Effector memory CD4-positive, alpha-beta T cell (primary cell): ENCODE measurements around the gene DGKZ.
A peak's percentile ranks its signal among the peaks of the same experiment; 100 is the strongest.

Experiments
- DNase-seq, 3 donors: peaks; one replicate each; pipeline ENCODE4 v3.0.0-alpha.2; 2020
- H3K27ac ChIP-seq: 2 replicates; pipeline ENCODE4 v1.7.0; 2013; ENCODE audit warnings: mild to moderate bottlenecking, low read length, moderate library complexity; ENCODE audit not compliant: insufficient read depth, poor library complexity, severe bottlenecking
- H3K27me3 ChIP-seq: replicated peaks from 2 replicates; pipeline ENCODE4 v1.7.0; 2013; ENCODE audit warnings: mild to moderate bottlenecking, low read length; ENCODE audit not compliant: insufficient read depth, control insufficient read depth, poor library complexity, severe bottlenecking
- H3K36me3 ChIP-seq: 2 replicates; pipeline ENCODE4 v1.7.0; 2013; ENCODE audit warnings: mild to moderate bottlenecking, low read length, moderate library complexity; ENCODE audit not compliant: control insufficient read depth, insufficient read depth
- H3K4me1 ChIP-seq: 2 replicates; pipeline ENCODE4 v1.7.0; 2013; ENCODE audit warnings: low read length, mild to moderate bottlenecking; ENCODE audit not compliant: control insufficient read depth, insufficient read depth, poor library complexity, severe bottlenecking
- H3K4me3 ChIP-seq: 2 replicates; pipeline ENCODE4 v1.7.0; 2013; ENCODE audit warnings: low read length, low read depth, mild to moderate bottlenecking; ENCODE audit not compliant: insufficient read depth, poor library complexity, severe bottlenecking
- H3K9me3 ChIP-seq: 2 replicates; pipeline ENCODE4 v1.7.0; 2013; ENCODE audit warnings: mild to moderate bottlenecking, low read length, moderate library complexity; ENCODE audit not compliant: control insufficient read depth

The DGKZ gene

DNA sequence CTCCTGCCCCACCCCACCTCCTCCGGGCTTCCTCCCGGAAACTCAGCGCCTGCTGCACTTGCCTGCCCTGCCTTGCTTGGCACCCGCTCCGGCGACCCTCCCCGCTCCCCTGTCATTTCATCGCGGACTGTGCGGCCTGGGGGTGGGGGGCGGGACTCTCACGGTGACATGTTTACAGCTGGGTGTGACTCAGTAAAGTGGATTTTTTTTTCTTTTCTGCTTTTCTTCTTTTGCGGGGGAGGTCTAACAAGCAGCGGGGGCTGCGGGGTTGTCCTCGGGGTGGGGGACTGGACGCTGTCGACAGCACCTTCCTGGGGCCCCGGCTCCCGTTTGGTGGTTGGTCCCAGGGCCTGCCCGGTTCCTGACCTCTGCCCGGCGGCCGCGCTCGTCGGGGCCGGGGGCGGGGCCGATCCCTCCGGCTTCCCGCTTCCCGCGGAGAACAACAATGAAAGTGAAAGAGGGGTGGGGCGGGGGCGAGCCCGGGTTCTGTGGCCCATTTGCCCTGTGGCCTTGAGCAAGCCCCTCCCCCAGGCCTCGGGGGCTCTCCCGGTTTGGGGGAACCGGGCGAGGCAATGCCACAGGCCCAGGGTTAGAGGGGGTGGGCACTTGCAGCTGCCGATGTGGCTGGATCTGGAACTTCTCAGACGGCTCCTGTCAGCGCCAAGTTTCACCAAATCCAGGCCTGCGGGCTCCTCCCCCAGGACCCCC lies 33.2 kb downstream of the DGKZ start:
- Histone ChIP-seq H3K4me3 (peak overlapping the region; percentile 88), H3K9me3 (no peaks in the 10 kb centered on the region), H3K27me3 (peaks cover 17% of the 10 kb centered on the region), H3K27ac (peak overlapping the region; percentile 60), H3K36me3 (peaks cover 30% of the 10 kb centered on the region), H3K4me1 (peaks cover 11% of the 10 kb centered on the region)
- DNase-seq: peak; percentile 14 to 43 (median 27)

DNA sequence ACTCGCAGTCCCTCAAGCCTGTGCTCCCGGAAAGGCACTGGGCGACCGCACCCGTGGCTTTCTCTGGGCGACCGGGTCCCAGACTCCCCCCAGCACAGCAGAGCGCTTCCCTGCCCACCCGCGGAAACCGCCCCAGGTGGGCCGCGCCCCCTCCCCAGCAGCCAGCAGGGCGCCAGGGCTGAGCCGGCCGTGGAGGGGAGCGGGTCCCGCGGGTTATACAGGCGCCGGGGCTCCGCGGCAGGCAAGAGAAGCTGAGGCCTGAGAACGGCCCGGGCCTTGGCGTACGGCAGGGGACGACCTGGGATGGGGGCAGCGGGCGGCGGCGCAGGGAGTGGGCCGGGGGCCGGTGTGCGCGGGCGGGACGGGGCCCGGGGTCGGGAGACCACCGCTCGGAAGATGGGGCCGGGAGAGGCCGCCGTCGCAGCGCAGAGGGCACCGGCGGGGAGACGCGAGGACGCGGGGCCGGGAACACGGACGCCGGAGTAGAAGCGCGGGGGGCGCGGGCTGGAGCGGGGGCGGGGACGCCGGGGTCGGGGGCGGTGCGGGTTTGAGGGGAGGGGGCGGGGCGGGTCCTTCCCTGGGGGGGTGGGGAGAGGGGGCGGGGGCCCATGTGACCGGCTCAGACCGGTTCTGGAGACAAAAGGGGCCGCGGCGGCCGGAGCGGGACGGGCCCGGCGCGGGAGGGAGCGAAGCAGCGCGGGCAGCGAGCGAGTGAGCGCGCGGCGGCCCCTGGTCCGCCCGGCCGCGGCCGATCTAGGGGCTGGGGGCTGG lies 34.0 kb downstream of the DGKZ start, which contains the start of gene MDK:
Gene MDK, plus strand, starts transcription at position 622 of the 771 bp plus-strand sequence. CDS start 389 bp downstream, outside the sequence.
- peaks cover 23% of the 10 kb centered on the region for H3K36me3 ChIP-seq
- H3K4me3 ChIP-seq: peak within 1 kb of the TSS; percentile 88
- DNase-seq: no peak
- H3K27me3 ChIP-seq: peaks cover 17% of the 10 kb centered on the region
- H3K4me1 ChIP-seq: peaks cover 11% of the 10 kb centered on the region
- peak within 1 kb of the TSS; percentile 60 for H3K27ac ChIP-seq
- H3K9me3 ChIP-seq: no peaks in the 10 kb centered on the region

DNA sequence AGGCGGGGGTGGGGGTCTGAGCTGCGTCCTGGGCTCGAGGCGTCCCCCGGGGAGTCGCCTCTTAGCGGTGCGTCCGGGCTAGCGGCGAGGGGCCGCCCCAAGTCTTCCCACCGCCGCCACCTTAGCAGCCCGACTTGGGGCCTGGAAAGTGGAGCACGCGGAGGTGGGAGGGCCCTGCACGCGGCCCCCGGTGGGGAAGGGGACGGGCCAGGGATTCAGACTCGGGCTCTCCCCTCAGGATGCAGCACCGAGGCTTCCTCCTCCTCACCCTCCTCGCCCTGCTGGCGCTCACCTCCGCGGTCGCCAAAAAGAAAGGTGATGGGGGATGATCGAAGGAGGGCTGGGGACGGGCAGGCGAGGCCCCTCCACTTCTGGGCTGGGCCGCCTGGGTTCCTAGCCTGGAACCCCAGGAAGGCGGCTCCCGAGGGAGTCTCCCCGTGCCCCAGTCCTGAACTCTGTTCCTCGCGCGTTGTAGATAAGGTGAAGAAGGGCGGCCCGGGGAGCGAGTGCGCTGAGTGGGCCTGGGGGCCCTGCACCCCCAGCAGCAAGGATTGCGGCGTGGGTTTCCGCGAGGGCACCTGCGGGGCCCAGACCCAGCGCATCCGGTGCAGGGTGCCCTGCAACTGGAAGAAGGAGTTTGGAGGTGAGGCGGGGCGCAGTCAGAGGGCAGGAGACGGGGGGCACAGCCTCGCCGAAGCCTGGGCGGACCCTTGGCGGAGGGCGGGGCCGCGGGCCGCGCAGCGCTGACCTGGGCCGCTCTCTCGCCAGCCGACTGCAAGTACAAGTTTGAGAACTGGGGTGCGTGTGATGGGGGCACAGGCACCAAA lies 34.8 kb downstream of the DGKZ start:
- Histone ChIP-seq H3K27me3 (peaks cover 17% of the 10 kb centered on the region), H3K36me3 (peaks cover 15% of the 10 kb centered on the region), H3K4me1 (peaks cover 11% of the 10 kb centered on the region), H3K4me3 (peak overlapping the region; percentile 60), H3K27ac (no peak overlapping the region), H3K9me3 (no peaks in the 10 kb centered on the region)
- no peak for DNase-seq

DNA sequence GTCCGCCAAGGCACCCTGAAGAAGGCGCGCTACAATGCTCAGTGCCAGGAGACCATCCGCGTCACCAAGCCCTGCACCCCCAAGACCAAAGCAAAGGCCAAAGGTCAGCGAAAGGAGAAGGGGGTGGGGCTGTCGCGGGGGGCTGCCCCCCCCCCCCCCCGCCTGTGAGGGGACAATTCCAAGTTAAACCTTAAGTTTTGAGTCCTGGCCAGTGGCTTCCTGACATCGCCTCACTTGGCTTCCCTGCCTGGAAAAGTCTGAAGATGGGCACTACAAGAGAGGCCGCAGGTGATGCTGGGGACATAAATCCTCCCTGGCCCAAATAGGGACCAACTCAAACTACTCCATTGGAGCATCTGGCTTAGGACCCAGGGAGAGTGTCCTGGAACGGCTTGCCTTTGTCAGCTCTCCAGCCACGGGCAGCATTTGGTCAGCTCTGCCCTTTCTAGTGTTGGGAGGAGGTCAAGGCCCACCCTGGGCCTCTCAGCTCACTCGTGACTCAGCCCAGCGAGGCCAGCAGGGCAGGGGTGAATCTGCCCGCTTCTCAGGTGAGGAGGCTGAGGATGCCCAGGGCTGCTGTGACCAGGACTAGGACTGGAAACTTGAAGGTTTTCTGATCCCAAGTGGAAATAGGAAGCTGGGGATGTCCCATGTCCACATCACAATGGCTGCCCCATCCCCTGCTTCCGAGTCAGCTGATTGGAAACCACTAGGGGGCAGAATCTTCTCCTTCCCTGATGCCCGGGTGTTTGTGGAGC lies 35.6 kb downstream of the DGKZ start:
- peaks cover 11% of the 10 kb centered on the region for H3K4me1 ChIP-seq
- H3K9me3 ChIP-seq: no peaks in the 10 kb centered on the region
- H3K27me3 ChIP-seq: peaks cover 17% of the 10 kb centered on the region
- H3K27ac ChIP-seq: no peak overlapping the region
- DNase-seq: no peak
- H3K36me3 ChIP-seq: peaks cover 8% of the 10 kb centered on the region
- peak overlapping the region; percentile 60 for H3K4me3 ChIP-seq

DNA sequence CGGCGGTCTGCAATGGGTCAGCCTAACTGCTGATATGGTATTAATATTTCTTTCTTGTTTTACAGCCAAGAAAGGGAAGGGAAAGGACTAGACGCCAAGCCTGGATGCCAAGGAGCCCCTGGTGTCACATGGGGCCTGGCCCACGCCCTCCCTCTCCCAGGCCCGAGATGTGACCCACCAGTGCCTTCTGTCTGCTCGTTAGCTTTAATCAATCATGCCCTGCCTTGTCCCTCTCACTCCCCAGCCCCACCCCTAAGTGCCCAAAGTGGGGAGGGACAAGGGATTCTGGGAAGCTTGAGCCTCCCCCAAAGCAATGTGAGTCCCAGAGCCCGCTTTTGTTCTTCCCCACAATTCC lies 36.1 kb downstream of the DGKZ start:
- peaks cover 20% of the 10 kb centered on the region for H3K27me3 ChIP-seq
- H3K27ac ChIP-seq: no peak overlapping the region
- H3K4me1 ChIP-seq: peaks cover 16% of the 10 kb centered on the region
- no peaks in the 10 kb centered on the region for H3K9me3 ChIP-seq
- H3K4me3 ChIP-seq: no peak overlapping the region
- no peak for DNase-seq
- peaks cover 3% of the 10 kb centered on the region for H3K36me3 ChIP-seq

DNA sequence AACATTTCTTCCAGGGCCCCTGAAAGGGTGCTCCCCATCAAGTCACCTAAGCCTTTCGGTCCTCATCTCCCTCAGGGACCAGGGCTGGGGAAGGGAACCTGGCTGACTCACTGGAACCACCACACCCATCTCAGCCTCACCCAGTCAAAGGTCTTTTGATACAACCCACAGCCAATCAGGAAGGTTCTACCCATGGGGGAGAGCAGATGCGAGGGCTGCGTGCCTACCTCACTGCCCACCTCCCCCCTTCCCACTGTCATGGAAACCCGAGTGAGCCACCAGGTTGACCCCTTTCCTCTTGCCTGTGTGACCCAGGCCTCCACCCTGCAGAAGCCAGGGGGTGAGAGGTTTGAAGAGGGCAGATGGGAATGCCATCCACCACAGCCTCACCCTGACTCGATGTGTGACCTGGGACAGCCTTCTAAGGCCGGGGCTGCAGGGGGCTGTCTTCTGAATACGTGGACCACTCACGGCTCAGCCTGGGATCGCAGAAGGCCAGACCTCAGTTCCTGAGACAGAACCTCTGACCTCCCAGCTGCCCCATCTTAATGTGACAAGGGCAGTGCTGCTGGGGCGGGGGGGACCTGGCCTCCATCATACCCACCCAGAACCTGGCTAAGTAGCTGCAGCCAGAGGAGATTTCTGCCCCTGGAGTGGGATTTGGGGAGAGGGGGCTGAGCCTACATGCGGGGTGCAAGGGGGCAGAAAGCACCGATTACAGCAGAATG lies 36.9 kb downstream of the DGKZ start:
- Histone ChIP-seq H3K4me3 (no peak overlapping the region), H3K4me1 (peaks cover 17% of the 10 kb centered on the region), H3K27me3 (peaks cover 26% of the 10 kb centered on the region), H3K9me3 (no peaks in the 10 kb centered on the region), H3K36me3 (no peaks in the 10 kb centered on the region), H3K27ac (no peak overlapping the region)
- no peak for DNase-seq

DNA sequence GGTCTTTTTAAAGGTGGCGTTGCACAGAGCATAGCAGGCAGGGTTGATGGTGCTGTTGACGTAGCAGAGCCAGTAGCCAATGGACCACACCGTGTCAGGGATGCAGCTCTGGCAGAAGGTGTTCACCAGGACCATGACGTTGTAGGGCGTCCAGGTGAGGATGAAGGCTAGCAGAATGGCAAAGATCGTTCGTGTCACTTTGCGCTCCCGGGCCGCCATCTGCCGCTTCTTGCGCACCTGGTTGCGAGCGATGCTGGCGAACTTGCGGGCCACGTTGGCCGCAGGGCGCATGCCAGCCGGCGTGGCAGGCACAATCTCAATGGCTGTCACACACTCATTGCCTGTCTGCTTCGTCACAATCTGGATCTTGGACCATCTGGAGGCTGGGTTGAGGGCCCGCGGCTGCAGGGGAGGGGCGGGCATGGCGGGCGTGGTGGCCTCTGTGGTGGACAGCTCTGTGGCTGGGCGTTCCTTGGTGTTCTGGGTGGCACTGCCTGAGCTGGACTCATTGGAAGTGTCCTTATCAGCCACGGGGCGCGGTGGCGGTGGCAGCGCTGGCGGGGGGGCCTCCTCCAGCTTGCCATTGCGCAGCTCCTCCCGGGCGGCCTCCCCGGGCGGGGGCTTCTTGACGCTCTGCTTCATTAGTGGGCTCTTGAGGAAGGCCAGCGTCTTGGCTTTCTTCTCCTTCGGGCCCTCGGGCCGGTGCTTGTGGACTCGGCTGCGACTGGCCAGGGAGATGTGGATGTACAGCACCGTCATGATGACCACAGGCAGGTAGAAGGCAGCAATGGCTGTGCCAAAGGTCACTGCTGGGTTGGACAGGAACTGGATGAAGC lies 38.1 kb downstream of the DGKZ start:
- Histone ChIP-seq H3K4me3 (no peak overlapping the region), H3K27me3 (peaks cover 39% of the 10 kb centered on the region), H3K36me3 (no peaks in the 10 kb centered on the region), H3K4me1 (peaks cover 28% of the 10 kb centered on the region), H3K9me3 (no peaks in the 10 kb centered on the region), H3K27ac (no peak overlapping the region)
- no peak for DNase-seq

DNA sequence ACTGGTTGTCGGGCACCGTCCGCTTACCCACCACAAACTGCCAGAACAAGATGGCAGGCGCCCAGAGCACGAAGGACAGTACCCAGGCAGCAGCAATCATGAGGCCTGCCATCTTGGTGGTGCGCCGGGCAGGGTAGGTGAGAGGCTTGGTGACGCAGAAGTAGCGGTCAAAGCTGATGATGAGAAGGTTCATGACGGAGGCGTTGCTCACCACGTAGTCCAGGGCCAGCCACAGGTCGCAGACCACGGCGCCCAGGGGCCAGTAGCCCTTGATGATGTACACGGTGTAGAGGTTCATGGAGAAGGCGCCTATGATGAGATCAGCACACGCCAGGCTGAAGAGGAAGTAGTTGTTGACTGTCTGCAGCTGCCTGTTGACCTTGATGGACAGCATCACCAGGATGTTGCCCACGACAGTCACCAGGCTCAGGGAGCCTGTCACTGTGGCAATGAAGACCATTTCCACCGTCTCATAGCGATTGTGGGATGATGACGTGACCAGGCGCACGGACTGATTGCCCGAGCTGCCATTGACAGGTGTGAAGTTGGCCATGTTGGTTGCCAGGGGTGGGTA lies 38.8 kb downstream of the DGKZ start:
- Histone ChIP-seq H3K4me1 (peaks cover 34% of the 10 kb centered on the region), H3K27ac (no peak overlapping the region), H3K27me3 (peaks cover 46% of the 10 kb centered on the region), H3K36me3 (no peaks in the 10 kb centered on the region), H3K9me3 (no peaks in the 10 kb centered on the region), H3K4me3 (no peak overlapping the region)
- no peak for DNase-seq
